Adrenal gland (tissue), 12 donors: ENCODE data around the gene CIPC. TPM values are rescaled to one million over a fixed set of nuclear protein-coding genes. Genes with fewer than 3 reads are reported as not detected.

Experiments used
- DNase-seq, 7 donors: peaks; one replicate each; pipeline ENCODE4 v3.0.0-alpha.2; 2019 to 2020
- H3K27ac ChIP-seq, 5 donors: fragments of 200-600 bp; sonication (generic) in 4 of 5; 1 replicate in 3 of 5; 2 replicates in 2 of 5; pipeline versions ENCODE4 v1.5.1 to v1.8.0; 2016 to 2020; ENCODE audit warnings: mild to moderate bottlenecking in 1 of 5
- H3K27me3 ChIP-seq: fragments of 200-600 bp; 2 replicates; pipeline ENCODE4 v1.8.0; 2021
- H3K36me3 ChIP-seq, 2 donors: fragments of 200-600 bp; replicated peaks in 1 of 2; 1 replicate in 1 of 2; 2 replicates in 1 of 2; pipeline versions ENCODE4 v1.5.1 to v1.8.0; 2018 to 2022
- H3K4me1 ChIP-seq, 2 donors: fragments of 200-600 bp; replicated peaks in 1 of 2; 1 replicate in 1 of 2; 2 replicates in 1 of 2; pipeline versions ENCODE4 v1.5.1 to v1.8.0; 2018 to 2021
- H3K4me3 ChIP-seq, 4 donors: fragments of 200-600 bp; sonication (generic) in 3 of 4; one replicate each; pipeline ENCODE4 v1.5.1; 2016 to 2018
- H3K9me3 ChIP-seq, 3 donors: fragments of 200-600 bp; sonication (generic) in 1 of 3; replicated peaks in 1 of 3; 1 replicate in 2 of 3; 2 replicates in 1 of 3; pipeline versions ENCODE4 v1.5.1 to v1.8.0; 2016 to 2021
- POLR2A ChIP-seq, 2 donors: fragments of 450-650 bp; IDR thresholded peaks; one replicate each; pipeline ENCODE4 v1.6.1; 2017; ENCODE audit warnings: antibody characterized with exemption in 2 of 2, mild to moderate bottlenecking in 2 of 2, moderate library complexity in 1 of 2
- WGBS, 4 donors: extraction: QIAGEN DNeasy Blood & Tissue Kit in 2 of 4; methylation state at CpG; one replicate each; pipeline versions ENCODE4 v1.1.5 to v1.1.7; 2013 to 2017; 5-methylcytosine and 5-hydroxymethylcytosine counted together
- intact Hi-C, 2 donors: fragments of 100-400 bp; cut with DNase I; formaldehyde crosslinking; loops; one replicate each; pipeline versions ENCODE4 v1.14.1 to v1.15.0; 2022 to 2023
- polyA plus RNA-seq, 3 donors: library from polyadenylated mRNA; stranded (reverse); fragments of 200-250 nt in 2 of 3; fragments of 350-450 nt in 1 of 3; fragmentation: Illumina TruSeq in 1 of 3; extraction: RNeasy Lipid Tissue Mini Kit (QIAGEN cat#74804) in 1 of 3; gene quantifications; one replicate each; pipeline ENCODE4 v1.2.3, GENCODE V29; 2013 to 2014
- total RNA-seq, 9 donors: library from RNA; depleted of rRNA in 4 of 9; stranded (reverse); fragments of >200 nt in 4 of 9; fragments of 120-200 nt in 1 of 9; fragmentation: NEBNext Ultra II Directional in 1 of 9; extraction: Animal tissue kit (Norgen Biotek cat#: 25700) in 1 of 9; gene quantifications; one replicate each; pipeline versions ENCODE4 v1.1.0 to v1.2.4, GENCODE V29; 2013 to 2023
- TF ChIP-seq, protein P1 (sequence below), 6 experiments: fragments of 450-650 bp in 4 of 6; fragments of 200-600 bp in 2 of 6; sonication (generic) in 1 of 6; IDR thresholded peaks; 1 replicate in 5 of 6; 2 replicates in 1 of 6; pipeline versions ENCODE4 v1.5.1 to v1.8.0; 2016 to 2021; ENCODE audit warnings: antibody characterized with exemption in 6 of 6, mild to moderate bottlenecking in 2 of 6, moderate library complexity in 1 of 6
- donor health status: healthy with polysubstance abuse.
- donor health status: Bipolar disorder and iron deficiency.
- donor health status: DM: yes; HTN: yes; CAD: no.
- donor health status: DM: no; HTN: no; CAD: no.
- donor health status: DM: no; HTN: no; CAD: no.
- donor health status: DM: yes; HTN: yes; CAD: no.

The CIPC gene
- total and polyA plus RNA-seq, 12 donors: 3.7 to 48.6 (median 26.1) TPM

DNA sequence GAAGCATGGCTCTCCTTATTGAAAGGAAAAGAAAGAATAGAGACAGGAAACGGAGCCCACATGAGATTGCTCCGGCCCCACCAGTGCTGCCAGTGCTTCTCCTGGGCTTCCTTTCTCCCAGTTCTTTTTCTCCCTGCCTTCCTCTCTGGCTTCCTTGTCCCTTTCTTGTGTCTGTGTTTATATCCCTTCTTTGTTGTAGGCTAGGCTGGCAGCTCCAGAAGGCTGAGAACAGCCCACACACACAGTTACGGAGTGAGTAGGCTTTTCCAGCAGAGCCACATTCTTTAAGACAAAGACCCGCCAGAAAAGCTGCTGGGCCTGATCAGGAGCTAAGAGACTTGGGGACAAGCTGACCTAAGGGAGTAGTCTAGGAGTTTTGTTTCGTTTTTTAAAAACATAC is 13.0 kb downstream of the CIPC start:
- intact Hi-C loops: no loop called here
- peak overlapping the region in 2 of 5 donors; percentile 1 to 50 for H3K27ac ChIP-seq
- TF ChIP-seq POLR2A (IDR thresholded peaks at IDR 0.05): no peak
- TF ChIP-seq, protein P1, sequence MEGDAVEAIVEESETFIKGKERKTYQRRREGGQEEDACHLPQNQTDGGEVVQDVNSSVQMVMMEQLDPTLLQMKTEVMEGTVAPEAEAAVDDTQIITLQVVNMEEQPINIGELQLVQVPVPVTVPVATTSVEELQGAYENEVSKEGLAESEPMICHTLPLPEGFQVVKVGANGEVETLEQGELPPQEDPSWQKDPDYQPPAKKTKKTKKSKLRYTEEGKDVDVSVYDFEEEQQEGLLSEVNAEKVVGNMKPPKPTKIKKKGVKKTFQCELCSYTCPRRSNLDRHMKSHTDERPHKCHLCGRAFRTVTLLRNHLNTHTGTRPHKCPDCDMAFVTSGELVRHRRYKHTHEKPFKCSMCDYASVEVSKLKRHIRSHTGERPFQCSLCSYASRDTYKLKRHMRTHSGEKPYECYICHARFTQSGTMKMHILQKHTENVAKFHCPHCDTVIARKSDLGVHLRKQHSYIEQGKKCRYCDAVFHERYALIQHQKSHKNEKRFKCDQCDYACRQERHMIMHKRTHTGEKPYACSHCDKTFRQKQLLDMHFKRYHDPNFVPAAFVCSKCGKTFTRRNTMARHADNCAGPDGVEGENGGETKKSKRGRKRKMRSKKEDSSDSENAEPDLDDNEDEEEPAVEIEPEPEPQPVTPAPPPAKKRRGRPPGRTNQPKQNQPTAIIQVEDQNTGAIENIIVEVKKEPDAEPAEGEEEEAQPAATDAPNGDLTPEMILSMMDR (IDR thresholded peaks at IDR 0.05): no peak
- H3K4me1 ChIP-seq: peaks cover 0 to 26% of the 10 kb centered on the region in 2 donors
- H3K9me3 ChIP-seq: no peaks in the 10 kb centered on the region
- H3K4me3 ChIP-seq: no peak overlapping the region
- DNase-seq: no peak
- 62 to 72% (median 67%) methylated on average over 5 of the region's 5 CpGs for WGBS, 4 donors
- H3K27me3 ChIP-seq: no peaks in the 10 kb centered on the region
- H3K36me3 ChIP-seq: peaks cover 0 to 54% of the 10 kb centered on the region in 2 donors

DNA sequence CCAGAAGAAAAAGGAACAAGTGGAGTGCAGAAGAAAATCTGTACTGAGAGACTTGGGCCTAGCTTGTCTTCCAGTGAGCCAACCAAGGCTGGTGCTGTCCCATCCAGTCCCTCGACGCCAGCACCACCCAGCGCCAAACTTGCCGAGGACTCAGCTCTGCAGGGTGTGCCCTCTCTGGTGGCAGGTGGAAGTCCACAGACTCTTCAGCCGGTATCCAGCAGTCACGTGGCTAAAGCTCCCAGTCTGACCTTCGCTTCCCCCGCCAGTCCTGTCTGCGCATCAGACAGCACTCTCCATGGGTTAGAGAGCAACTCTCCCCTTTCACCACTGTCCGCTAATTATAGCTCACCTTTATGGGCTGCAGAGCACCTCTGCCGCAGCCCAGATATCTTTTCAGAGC is 15.6 kb downstream of the CIPC start:
- Histone ChIP-seq H3K4me3 (no peak overlapping the region), H3K9me3 (no peaks in the 10 kb centered on the region), H3K36me3 (peaks cover 0 to 50% of the 10 kb centered on the region in 2 donors), H3K4me1 (peaks cover 0 to 9% of the 10 kb centered on the region in 2 donors), H3K27ac (no peak overlapping the region), H3K27me3 (no peaks in the 10 kb centered on the region)
- intact Hi-C loops: no loop called here
- DNase-seq: peak in 3 of 7 donors; percentile 22 to 49 (median 38)
- 69 to 92% (median 83%) methylated on average over 7 to 11 of the region's 11 CpGs for WGBS, 4 donors
- TF ChIP-seq, protein P1 (IDR thresholded peaks at IDR 0.05): no peak
- no peak for TF ChIP-seq POLR2A (IDR thresholded peaks at IDR 0.05)

DNA sequence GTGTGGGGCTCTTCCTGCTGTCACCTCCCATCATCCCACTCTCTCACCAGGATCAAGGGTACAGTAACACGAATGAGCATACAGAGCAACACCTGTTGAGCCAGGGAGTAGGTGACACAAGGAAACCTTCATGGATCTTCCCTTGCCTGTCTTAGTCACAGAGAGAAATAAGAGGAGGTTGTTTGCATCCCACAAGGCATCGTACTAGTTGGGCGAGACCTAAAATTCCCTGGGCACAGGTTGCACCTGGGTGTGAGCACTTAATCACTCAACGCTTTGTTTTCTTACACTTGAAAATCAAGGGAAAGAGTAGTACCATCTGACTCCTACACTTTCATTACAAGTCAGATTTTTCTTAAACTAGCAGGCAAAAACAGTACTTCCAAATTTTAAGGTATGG is 16.6 kb downstream of the CIPC start:
- WGBS, 4 donors: 93 to 95% (median 94%) methylated on average over 4 of the region's 4 CpGs
- Histone ChIP-seq H3K4me1 (peaks cover 0 to 9% of the 10 kb centered on the region in 2 donors), H3K9me3 (no peaks in the 10 kb centered on the region), H3K36me3 (peaks cover 0 to 51% of the 10 kb centered on the region in 2 donors), H3K4me3 (no peak overlapping the region), H3K27me3 (no peaks in the 10 kb centered on the region), H3K27ac (no peak overlapping the region)
- TF ChIP-seq POLR2A (IDR thresholded peaks at IDR 0.05): no peak
- TF ChIP-seq, protein P1 (IDR thresholded peaks at IDR 0.05): no peak
- intact Hi-C loops: no loop called here
- DNase-seq: no peak

DNA sequence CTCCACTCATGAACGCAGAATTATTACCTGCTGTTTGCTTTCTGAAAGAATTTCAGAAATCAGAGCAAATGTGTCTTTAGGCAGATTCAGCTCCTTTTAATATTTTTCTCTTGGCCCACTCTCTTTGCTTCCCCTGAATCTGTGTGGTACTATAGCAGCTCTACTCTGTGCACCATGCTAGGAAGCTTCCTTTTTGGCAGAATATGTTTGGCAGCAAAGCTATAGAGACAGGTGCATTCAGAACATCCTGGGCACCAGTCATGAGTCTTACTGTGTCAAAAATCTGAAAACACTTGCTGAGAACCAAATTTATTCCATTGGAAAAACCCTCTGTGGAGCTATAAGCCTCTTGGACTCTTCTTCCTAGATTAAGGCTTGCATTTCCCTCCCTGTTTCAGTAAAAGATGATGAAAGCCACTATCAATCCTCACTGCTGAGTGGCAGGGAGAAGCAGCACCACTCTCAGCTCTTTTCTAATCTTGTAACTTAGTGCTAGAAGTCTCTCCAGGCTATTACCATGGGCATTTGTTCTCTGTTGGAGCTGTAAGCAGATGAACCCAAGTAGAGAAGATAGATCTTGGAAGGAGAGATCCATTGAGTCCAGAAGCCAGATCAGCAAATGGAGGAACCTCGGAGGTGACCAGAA is 18.2 kb downstream of the CIPC start:
- Histone ChIP-seq H3K36me3 (peaks cover 0 to 35% of the 10 kb centered on the region in 2 donors), H3K4me3 (no peak overlapping the region), H3K27ac (no peak overlapping the region), H3K9me3 (no peaks in the 10 kb centered on the region), H3K27me3 (no peaks in the 10 kb centered on the region), H3K4me1 (peaks cover 8 to 9% of the 10 kb centered on the region in 2 donors)
- peak in 1 of 7 donors; percentile 9 for DNase-seq
- intact Hi-C loops: no loop called here
- 94 to 98% (median 95%) methylated on average over 2 of the region's 2 CpGs for WGBS, 4 donors
- TF ChIP-seq POLR2A (IDR thresholded peaks at IDR 0.05): no peak
- TF ChIP-seq, protein P1 (IDR thresholded peaks at IDR 0.05): no peak
